ENCODE results near the gene ARID3A.

DNA sequence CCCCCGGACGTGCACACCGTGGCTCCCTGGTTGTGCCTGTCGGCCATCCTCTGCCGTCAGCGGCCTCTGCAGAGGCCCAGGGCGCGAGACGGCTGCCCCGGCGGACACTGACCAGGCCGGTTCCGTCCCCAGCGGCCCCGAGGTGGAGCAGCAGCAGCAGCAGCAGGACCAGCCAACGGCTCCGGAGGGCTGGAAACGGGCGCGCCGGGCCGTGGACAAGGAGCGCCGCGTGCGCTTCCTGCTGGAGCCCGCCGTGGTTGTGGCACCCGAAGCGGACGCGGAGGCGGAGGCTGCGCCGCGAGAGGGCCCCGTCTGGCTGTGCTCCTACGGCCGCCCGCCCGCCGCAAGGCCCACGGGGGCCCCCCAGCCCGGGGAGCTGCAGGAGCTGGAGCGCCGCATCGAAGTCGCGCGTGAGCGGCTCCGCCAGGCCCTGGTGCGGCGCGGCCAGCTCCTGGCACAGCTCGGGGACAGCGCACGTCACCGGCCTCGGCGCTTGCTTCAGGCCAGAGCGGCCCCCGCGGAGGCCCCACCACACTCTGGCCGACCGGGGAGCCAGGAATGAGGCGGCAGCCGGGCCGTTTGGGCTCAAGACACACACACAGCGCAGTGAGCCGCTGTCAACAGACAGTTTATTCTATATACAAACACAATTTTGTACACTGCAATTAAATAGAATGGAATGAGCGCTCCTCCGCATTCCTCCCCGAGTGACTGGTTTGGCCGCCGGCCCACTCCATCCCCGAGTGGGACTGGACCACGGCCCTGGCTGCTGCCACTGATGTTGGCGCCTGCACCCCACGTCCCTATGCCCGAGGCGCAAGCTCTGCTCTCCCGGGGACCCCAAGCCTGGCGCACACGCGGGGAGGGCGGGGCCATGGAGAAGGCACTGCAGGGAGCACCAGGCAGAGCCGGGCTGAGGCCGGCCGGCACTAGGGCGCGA, 83.5 kb downstream of the ARID3A start:
- TF ChIP-seq, protein P1, sequence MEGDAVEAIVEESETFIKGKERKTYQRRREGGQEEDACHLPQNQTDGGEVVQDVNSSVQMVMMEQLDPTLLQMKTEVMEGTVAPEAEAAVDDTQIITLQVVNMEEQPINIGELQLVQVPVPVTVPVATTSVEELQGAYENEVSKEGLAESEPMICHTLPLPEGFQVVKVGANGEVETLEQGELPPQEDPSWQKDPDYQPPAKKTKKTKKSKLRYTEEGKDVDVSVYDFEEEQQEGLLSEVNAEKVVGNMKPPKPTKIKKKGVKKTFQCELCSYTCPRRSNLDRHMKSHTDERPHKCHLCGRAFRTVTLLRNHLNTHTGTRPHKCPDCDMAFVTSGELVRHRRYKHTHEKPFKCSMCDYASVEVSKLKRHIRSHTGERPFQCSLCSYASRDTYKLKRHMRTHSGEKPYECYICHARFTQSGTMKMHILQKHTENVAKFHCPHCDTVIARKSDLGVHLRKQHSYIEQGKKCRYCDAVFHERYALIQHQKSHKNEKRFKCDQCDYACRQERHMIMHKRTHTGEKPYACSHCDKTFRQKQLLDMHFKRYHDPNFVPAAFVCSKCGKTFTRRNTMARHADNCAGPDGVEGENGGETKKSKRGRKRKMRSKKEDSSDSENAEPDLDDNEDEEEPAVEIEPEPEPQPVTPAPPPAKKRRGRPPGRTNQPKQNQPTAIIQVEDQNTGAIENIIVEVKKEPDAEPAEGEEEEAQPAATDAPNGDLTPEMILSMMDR (IDR thresholded peaks at IDR 0.05; ENCODE audit: extremely low read depth in 1 of 2, insufficient read depth in 1 of 2, low read depth in 1 of 2, low read length in 2 of 2): no peak
- no peak for TF ChIP-seq FOS (IDR thresholded peaks at IDR 0.05; ENCODE audit: borderline replicate concordance, insufficient read depth, low read length)
- TF ChIP-seq POLR2AphosphoS5 (IDR thresholded peaks at IDR 0.05; ENCODE audit: insufficient read depth, low read depth, low read length): no peak
- TF ChIP-seq POLR2A (IDR thresholded peaks at IDR 0.05; ENCODE audit: low read depth, low read length): no peak
- TF ChIP-seq, protein P2, sequence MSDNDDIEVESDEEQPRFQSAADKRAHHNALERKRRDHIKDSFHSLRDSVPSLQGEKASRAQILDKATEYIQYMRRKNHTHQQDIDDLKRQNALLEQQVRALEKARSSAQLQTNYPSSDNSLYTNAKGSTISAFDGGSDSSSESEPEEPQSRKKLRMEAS (IDR thresholded peaks at IDR 0.05; ENCODE audit: insufficient read depth, insufficient read length): no peak
- TF ChIP-seq JUN (IDR thresholded peaks at IDR 0.05; ENCODE audit: borderline replicate concordance, insufficient read depth, insufficient read length, low read depth): no peak
- no peak for TF ChIP-seq MYC (IDR thresholded peaks at IDR 0.05; ENCODE audit: low read depth, low read length)
- no peak for TF ChIP-seq EZH2 (IDR thresholded peaks at IDR 0.05; ENCODE audit: borderline replicate concordance, low read depth, low read length, severe bottlenecking)
- TF ChIP-seq GATA2 (IDR thresholded peaks at IDR 0.05; ENCODE audit: insufficient read depth, insufficient read length, low read depth, low read length): no peak
